ENCODE measurements around the gene UNC5C. TPM values are rescaled to one million over a fixed set of nuclear protein-coding genes. Genes with fewer than 3 reads are reported as not detected.
A peak's percentile ranks its signal among the peaks of the same experiment; 100 is the strongest.

Gene UNC5C
- total RNA-seq = 4.7 to 15.5 TPM (median 15.4 TPM) in 3 replicates
- long read RNA-seq, partial matches to known transcripts = 0 of 1 reads
- long read RNA-seq, other reads (novel, unspliced or antisense) = 1 of 1 reads

DNA sequence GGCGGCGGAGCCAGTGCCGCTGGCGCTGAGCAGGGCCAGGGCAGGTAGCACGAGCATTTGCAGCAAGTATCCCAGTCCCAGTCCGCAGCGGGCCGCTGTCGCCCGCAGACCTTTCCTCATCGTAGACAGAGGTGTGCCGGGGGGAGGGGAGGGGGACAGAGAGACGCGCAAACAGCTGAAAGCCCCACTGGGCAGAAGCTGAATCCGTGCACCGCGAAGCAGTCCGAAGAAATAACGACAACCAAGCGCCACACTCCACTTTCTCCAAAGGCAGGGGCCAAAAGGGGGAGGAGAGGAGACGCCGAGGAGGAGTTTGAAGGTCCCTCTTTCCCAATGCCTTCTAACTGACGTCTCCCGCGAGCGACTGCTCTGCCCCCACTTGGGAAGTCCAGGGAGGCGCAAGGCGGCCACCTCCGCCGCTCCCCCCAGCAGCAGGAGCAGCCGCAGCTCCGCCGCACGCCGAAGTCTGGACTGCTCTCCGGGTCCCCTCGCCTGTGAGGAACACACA lies at the start of gene UNC5C:
UNC5C (minus strand) TSS at position 236 of the 508 bp plus-strand sequence.
- Mint-ChIP-seq H3K4me1 (ENCODE audit: low read depth) (peaks cover 45% of the 10 kb centered on the region), H3K27me3 (ENCODE audit: low read depth) (peaks cover 3% of the 10 kb centered on the region), H3K4me3 (ENCODE audit: unreplicated experiment) (peak within 1 kb of the TSS; percentile 95), H3K9me3 (ENCODE audit: low read depth) (no peaks in the 10 kb centered on the region), H3K27ac (ENCODE audit: unreplicated experiment) (peak within 1 kb of the TSS; percentile 98), H3K36me3 (ENCODE audit: low read depth) (no peaks in the 10 kb centered on the region)
- TF ChIP-seq, protein P1, sequence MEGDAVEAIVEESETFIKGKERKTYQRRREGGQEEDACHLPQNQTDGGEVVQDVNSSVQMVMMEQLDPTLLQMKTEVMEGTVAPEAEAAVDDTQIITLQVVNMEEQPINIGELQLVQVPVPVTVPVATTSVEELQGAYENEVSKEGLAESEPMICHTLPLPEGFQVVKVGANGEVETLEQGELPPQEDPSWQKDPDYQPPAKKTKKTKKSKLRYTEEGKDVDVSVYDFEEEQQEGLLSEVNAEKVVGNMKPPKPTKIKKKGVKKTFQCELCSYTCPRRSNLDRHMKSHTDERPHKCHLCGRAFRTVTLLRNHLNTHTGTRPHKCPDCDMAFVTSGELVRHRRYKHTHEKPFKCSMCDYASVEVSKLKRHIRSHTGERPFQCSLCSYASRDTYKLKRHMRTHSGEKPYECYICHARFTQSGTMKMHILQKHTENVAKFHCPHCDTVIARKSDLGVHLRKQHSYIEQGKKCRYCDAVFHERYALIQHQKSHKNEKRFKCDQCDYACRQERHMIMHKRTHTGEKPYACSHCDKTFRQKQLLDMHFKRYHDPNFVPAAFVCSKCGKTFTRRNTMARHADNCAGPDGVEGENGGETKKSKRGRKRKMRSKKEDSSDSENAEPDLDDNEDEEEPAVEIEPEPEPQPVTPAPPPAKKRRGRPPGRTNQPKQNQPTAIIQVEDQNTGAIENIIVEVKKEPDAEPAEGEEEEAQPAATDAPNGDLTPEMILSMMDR (IDR thresholded peaks at IDR 0.05) = peak; percentile 58
- no peak for DNase-seq (ENCODE audit: low spot score)

DNA sequence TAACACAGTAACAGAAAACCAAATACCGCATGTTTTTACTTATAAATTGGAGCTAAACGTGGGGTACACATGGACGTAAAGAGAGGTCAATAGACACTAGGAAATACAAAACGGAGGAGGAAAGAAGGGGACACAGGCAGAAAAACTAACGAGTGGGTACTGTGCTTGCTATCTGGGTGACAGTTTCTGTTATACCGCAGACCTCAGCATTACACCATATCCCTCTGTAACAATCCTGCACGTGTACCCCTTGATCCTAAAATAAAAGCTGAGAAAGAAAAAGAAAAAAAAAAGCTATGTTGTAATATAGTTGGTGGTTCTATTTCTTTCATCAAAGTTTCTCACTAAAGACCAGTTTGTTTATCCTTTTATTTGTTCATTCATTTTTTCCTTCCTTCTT lies 47.9 kb upstream of the UNC5C start:
- Mint-ChIP-seq H3K27ac (ENCODE audit: unreplicated experiment) (no peak overlapping the region), H3K4me3 (ENCODE audit: unreplicated experiment) (no peak overlapping the region), H3K4me1 (ENCODE audit: low read depth) (no peaks in the 10 kb centered on the region), H3K36me3 (ENCODE audit: low read depth) (no peaks in the 10 kb centered on the region), H3K27me3 (ENCODE audit: low read depth) (no peaks in the 10 kb centered on the region), H3K9me3 (ENCODE audit: low read depth) (no peaks in the 10 kb centered on the region)
- DNase-seq (ENCODE audit: low spot score) = no peak
- TF ChIP-seq, protein P1 (IDR thresholded peaks at IDR 0.05) = no peak

DNA sequence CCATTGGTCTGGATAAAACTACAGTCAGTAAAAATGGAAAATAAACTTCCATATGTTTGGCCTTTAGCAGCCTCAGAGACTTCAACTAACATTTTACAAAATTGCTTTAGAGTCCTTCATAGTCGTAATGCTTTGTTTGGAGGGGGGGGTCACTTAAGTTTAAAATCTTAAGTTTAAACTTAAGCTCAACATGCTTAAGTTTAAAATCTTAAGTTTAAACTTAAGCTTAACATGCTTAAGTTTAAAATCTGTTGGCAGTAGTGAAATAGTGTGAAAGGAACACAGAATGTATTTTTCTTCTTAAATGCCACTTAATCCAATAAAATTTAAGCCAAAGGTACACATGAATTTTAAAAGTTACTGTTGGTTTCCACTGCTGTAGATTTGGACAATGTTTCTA lies 45.9 kb upstream of the UNC5C start:
- no peaks in the 10 kb centered on the region for H3K4me1 Mint-ChIP-seq (ENCODE audit: low read depth)

DNA sequence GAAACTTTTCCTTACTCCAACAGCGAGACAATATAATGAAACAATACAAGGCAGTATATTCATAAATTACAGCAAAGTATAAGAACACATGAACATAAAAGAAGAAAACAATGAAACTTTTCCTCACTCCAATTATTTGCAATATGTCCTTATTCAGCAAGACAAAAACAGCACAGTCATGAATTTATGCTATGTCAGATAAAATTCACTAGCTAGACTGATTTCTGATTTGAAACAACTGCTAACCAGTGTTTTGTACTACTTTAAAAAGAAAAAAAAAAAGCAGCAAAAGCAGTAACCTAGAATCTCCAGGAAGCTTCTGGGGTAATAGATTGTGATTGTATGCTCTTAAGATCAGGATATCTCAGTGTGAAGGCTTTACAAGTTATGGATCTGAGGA lies 45.2 kb upstream of the UNC5C start:
- Mint-ChIP-seq H3K9me3 (ENCODE audit: low read depth) (no peaks in the 10 kb centered on the region), H3K36me3 (ENCODE audit: low read depth) (no peaks in the 10 kb centered on the region), H3K4me1 (ENCODE audit: low read depth) (no peaks in the 10 kb centered on the region), H3K4me3 (ENCODE audit: unreplicated experiment) (no peak overlapping the region), H3K27ac (ENCODE audit: unreplicated experiment) (no peak overlapping the region), H3K27me3 (ENCODE audit: low read depth) (no peaks in the 10 kb centered on the region)
- TF ChIP-seq, protein P1 (IDR thresholded peaks at IDR 0.05) = no peak
- no peak for DNase-seq (ENCODE audit: low spot score)

More for the DNA sequence above, 45.9 kb upstream of the UNC5C start:
- no peak overlapping the region for H3K27ac Mint-ChIP-seq (ENCODE audit: unreplicated experiment)
- TF ChIP-seq, protein P1 (IDR thresholded peaks at IDR 0.05) = no peak
- H3K36me3 Mint-ChIP-seq (ENCODE audit: low read depth) = no peaks in the 10 kb centered on the region
- no peaks in the 10 kb centered on the region for H3K27me3 Mint-ChIP-seq (ENCODE audit: low read depth)
- H3K9me3 Mint-ChIP-seq (ENCODE audit: low read depth) = no peaks in the 10 kb centered on the region
- H3K4me3 Mint-ChIP-seq (ENCODE audit: unreplicated experiment) = no peak overlapping the region
- no peak for DNase-seq (ENCODE audit: low spot score)

DNA sequence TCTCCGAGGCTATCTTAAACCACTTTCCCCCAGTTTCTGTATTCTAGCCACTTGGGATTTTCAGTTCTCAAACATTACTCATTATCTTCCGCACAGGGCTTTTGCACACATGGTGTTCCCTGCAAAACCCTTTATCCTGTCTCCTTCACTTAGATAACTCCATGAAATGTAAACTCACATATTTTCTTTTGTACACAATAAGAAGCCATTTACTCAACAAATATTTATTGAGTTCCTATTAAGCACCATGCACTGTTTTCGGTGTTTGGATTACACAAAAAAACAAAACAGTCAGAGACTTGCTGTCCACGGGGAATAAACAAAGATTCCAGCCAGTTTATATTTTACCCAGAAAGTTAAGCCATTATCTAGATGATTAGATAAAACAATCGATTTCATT lies 42.5 kb upstream of the UNC5C start:
- Mint-ChIP-seq H3K4me1 (ENCODE audit: low read depth) (no peaks in the 10 kb centered on the region), H3K4me3 (ENCODE audit: unreplicated experiment) (no peak overlapping the region), H3K9me3 (ENCODE audit: low read depth) (no peaks in the 10 kb centered on the region), H3K27ac (ENCODE audit: unreplicated experiment) (no peak overlapping the region), H3K36me3 (ENCODE audit: low read depth) (no peaks in the 10 kb centered on the region), H3K27me3 (ENCODE audit: low read depth) (no peaks in the 10 kb centered on the region)
- no peak for DNase-seq (ENCODE audit: low spot score)
- TF ChIP-seq, protein P1 (IDR thresholded peaks at IDR 0.05) = no peak
